GM12892 (cell line): ENCODE measurements around the gene RBMS3.
"Not testable (repeated sequence)": the region's sequence is repeated elsewhere in the genome, so short reads cannot be mapped to it uniquely, and the experiment has no call there.

Experiments
- POLR2A ChIP-seq: IDR thresholded peaks from 2 replicates; pipeline ENCODE4 v1.6.1; 2011; ENCODE audit warnings: low read depth, low read length, control low read depth
- POLR2AphosphoS5 ChIP-seq: IDR thresholded peaks from 2 replicates; pipeline ENCODE4 v1.6.1; 2011; ENCODE audit warnings: low read depth, low read length, control low read depth

DNA sequence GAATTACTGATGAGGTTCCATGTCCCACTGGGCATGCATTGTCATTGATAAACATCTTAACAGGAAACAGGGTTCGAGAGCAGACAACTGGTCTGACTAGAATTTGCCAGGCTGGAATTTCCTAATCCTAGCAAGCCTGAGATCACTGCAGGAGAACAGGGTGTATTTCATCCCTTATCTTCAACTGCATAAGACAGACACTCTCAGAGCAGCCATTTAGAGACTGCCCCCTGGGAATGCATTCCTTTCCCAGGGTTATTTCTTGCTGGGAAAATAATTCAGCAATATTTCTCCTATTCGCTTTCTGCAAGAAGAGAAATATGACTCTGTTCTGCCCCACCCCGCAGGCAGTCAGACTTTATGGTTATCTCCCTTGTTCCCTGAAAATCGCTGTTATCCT, 113.1 kb downstream of the RBMS3 start:
- TF ChIP-seq POLR2A, POLR2AphosphoS5: not testable (repeated sequence)
